ENCODE results near the gene MAGEB17.

GRCh38 chrX:16141422-16142245, 25.6 kb upstream of the MAGEB17 start:
- TF ChIP-seq POLR2A (IDR thresholded peaks at IDR 0.05) = no peak
- TF ChIP-seq POLR2AphosphoS5 (IDR thresholded peaks at IDR 0.05) = no peak

Measured in breast epithelium (tissue), 3 donors.